GM21423 (cell line): ENCODE results near the gene LYPD4.

Experiments
- ATAC-seq: cut with Tn5 transposase; IDR thresholded peaks from one replicate; pipeline ENCODE4 v1.9.1; 2021; ENCODE audit warnings: mild to moderate bottlenecking, moderate library complexity; ENCODE audit not compliant: unreplicated experiment

Gene LYPD4, protein sequence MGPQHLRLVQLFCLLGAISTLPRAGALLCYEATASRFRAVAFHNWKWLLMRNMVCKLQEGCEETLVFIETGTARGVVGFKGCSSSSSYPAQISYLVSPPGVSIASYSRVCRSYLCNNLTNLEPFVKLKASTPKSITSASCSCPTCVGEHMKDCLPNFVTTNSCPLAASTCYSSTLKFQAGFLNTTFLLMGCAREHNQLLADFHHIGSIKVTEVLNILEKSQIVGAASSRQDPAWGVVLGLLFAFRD

GRCh38 chr19:41844601-41845000 is at the start of gene LYPD4:
Gene LYPD4, minus strand, starts transcription at chr19:41844683. Its CDS starts 5,398 bp downstream, at chr19:41839285.
- no peak for ATAC-seq

DNA sequence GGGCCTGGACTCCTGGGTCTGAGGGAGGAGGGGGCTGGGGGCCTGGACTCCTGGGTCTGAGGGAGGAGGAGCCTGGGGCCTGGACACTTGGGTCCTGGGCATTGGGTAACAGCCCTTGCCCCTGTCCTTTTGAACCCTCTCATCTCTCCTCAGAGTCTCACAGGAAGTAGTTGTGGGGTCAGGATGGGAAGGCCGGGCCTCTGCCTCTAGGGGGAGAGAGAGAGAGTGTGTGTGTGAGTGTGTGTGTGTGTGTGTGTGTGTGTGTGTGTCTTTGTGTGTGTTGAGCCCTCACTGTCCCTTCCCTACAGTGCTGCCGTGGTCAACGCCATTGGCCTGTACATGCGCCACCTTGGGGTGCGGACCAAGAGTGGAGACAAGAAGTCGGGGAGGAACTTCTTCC is 49.4 kb upstream of the LYPD4 start:
- ATAC-seq: no peak

- ATAC-seq: no peak
These were observed 47.9 kb upstream of the LYPD4 start for GRCh38 chr19:41892173-41892902.

- ATAC-seq: no peak
These were observed 46.5 kb upstream of the LYPD4 start for GRCh38 chr19:41890936-41891335.

- no peak for ATAC-seq
These were observed 45.4 kb upstream of the LYPD4 start for GRCh38 chr19:41889896-41890295.

DNA sequence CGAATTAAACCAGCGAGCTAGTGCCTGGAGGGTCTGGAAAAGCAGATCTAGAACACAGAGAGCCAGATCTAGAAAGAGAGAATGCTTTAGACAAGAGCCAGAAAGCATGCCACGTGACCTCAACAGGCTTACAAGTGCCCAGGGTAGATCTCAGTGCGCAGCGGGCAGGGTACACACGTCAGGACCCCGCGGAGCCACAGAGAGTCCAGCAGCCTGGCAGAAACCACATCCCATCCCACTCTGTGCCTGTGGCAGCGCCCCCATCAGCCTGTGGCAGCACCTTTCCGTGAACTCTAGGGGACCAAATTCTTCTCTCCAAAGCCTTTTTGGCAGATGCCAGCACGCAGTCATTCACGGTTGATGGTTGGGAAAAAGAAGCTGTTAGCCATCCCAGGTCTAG is 44.4 kb upstream of the LYPD4 start:
- ATAC-seq: no peak

DNA sequence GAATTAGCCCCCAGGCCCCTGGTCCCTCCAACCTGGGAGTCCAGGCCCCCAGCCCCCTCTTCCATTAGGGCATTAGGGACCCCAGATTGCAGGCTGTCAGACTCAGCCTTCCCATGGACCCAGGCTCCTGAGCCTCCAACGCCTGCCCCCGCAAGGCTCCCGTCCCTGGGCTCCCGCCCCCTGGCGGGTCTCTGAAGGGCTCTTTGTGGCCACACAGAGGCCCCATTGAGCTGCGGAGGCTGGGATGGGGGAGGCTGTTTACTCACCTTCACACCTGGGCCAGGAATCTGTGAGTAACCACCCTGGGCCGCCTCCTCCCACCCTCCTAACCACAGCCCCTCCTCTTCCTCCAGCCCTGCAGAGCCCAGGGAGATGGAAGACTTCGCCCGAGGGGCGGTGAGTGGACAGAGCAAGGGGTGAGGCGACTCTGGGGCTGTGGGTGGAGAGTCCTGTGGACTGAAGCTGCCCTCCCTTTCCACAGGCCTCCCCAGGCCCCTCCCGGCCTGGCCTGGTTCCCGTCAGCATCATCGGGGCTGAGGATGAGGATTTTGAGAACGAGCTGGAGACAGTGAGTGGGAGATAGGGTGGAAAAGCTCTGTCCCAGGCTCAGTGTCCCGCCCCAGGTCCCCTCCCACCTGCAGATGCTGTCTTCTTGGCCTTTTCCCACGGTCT is 43.4 kb upstream of the LYPD4 start:
- ATAC-seq: no peak

DNA sequence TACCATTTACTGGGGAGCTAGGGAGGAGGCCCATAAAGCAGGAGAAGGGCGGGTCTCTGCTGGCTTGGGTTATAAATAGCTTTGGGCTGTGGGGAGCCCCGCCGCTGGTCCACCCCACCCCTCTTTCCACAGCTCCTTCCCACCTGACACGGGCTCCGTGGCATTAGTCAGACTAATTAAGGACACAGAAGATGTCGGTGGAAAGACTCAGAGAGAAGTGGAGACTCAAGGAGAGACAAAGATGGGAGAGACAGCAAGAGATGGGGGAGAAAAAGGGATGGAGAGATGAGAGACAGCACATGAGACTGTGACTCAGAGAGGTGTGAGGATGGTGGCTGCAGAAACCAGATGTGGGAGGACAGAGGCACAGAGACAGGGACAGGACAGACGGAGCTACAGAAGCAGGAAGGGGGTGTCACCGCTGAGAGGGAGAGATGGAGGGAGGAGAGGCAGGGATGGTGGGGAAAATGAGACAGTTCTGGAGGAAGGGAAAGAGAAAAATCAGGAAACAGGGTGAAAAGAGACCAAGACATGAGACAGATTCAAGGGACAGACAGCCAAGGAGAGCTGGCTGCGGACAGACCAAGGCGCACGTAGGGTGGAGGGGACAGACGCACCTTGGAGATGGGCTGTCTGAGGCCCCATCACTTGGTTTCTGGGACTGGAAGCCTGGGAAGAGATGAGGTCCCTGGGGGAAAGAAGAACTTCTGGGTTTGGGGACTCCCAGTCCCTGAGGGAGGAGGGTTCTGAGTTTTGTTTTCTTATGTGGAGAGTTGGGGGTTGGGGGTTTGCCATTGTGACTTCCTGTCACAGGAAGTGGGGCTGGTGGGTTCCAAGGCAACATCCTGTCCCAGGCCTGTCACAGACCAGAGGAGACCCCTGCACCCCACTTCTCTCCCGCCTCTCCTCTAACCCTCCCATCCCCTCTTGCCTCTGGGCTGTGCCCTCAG is 42.6 kb upstream of the LYPD4 start:
- no peak for ATAC-seq

DNA sequence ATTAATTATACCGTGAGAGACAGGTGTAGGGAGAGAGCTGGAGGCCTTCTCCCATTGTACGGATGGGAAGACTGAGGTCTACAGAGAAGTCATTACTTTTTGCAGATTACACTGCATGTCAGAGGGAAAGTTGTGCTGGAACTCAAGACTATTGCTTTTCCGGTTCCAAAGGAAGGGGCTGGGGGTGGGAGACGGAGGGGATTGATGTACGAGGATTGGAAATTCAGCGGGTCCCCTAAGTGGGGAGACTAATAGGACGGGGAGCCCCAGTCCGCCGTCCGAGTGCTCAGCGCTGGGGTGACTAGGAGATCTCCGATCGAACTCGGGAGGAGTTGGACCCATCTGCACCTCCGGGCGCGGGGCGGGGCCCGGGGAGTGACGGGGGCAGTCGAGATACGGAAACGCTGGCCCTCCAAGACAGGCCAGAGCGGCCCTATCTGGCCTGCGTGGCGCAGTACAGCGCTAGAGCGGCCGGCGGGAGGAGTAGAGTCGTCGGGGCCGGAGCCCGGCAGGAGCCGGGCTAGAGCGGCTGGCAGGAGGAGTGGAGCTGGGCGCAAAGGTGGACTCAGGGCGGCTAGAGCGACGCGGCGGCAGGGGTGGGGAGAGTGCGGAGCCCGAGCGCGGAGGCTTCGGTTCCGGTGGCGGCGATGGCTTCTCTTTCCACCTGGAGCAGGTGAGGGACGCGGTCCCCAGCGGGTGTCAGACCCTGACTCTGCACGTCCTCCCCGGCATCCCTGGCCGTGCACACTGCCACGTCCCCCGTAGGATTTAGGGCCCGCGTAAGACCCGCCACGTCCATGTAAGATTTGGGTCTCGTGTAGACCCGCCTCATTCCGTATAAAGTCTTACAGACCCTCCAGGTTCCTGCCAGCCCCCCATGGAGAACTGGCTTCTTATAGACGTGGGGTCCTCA is 39.6 kb upstream of the LYPD4 start:
- peak; percentile 66 for ATAC-seq

GRCh38 chr19:41883463-41883820 is 39.0 kb upstream of the LYPD4 start:
- ATAC-seq: no peak

DNA sequence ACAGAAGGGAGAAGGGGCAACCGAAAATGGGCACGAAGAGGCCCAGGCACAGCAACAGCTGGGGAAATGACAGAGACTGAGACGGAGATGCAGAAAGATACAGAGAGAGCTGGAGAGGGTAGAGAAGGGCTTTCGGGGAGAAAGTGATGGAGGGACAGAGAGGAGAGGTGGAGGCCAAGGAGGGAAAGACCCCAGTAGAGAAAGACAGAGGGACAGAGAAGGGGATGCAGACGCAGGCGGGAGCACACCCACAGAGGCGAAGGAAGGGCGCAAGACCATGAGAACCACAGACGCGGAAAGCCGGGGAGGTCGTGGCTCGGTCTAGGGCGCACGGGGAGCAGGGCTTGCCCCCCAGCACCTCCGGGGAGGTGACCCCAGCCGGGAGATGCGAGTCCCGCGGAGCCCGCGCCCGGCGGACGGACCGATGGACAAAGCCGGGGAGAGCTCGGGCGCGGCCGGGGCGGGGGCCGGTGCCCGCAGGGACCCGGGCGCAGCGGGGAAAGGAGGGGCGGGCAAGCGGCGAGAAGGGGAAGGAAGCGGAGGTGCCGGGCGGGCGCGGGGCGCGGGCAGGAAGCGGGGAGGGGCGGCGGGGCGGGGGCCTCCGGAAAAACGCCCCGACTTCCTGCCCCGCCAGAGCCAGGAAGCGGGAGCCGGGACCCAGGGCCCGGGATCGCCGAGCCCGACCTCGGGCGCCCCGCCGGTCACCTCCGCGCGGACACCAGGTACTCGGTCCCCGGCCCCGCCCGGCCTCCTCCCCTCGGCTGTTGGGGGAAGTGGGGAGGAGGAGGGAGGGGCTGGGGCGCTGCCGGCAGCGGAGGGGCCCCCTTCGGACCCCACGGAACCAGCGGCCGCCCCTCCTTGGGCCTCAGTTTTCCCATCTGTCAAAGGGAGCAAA is 38.3 kb upstream of the LYPD4 start, which contains the start of gene ARHGEF1:
Gene ARHGEF1, plus strand, starts transcription at position 617 of the 895 bp plus-strand sequence. CDS start 4,899 bp downstream, outside the sequence.
- ATAC-seq: no peak

DNA sequence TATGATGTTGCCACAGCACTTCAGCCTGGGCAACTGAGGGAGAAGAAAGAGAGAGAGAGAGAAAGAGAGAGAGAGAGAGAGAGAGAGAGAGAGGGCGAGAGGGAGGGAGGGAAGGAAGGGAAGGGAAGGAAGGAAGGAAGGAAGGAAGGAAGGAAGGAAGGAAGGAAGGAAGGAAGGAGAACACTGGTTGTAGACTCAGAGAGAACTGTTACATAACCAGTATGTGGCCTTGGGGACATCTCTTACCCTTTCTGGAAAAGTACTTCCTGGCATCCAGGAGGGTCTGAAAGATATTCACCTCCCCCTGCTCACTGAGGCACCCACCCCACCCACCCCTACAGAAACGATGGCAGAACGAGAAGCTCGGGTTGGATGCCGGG is 35.8 kb upstream of the LYPD4 start:
- ATAC-seq: no peak

- no peak for ATAC-seq
These were observed 35.3 kb upstream of the LYPD4 start for GRCh38 chr19:41879670-41880328.

DNA sequence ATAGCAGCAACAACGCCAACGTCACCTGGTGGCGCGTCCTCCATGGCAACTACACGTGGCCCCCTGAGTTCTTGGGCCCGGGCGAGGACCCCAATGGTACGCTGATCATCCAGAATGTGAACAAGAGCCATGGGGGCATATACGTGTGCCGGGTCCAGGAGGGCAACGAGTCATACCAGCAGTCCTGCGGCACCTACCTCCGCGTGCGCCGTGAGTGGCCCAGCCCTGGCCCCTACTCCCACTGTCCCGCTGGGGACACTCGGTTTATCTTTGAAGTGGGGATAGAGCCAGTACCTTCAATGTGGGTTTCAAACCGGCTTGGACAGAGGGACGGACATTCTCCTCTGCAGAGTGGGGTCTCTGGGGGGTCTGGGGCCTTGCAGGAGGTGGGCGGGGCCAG is 34.6 kb upstream of the LYPD4 start:
- ATAC-seq: no peak

- no peak for ATAC-seq
These were observed 33.7 kb upstream of the LYPD4 start for GRCh38 chr19:41877916-41878905.

DNA sequence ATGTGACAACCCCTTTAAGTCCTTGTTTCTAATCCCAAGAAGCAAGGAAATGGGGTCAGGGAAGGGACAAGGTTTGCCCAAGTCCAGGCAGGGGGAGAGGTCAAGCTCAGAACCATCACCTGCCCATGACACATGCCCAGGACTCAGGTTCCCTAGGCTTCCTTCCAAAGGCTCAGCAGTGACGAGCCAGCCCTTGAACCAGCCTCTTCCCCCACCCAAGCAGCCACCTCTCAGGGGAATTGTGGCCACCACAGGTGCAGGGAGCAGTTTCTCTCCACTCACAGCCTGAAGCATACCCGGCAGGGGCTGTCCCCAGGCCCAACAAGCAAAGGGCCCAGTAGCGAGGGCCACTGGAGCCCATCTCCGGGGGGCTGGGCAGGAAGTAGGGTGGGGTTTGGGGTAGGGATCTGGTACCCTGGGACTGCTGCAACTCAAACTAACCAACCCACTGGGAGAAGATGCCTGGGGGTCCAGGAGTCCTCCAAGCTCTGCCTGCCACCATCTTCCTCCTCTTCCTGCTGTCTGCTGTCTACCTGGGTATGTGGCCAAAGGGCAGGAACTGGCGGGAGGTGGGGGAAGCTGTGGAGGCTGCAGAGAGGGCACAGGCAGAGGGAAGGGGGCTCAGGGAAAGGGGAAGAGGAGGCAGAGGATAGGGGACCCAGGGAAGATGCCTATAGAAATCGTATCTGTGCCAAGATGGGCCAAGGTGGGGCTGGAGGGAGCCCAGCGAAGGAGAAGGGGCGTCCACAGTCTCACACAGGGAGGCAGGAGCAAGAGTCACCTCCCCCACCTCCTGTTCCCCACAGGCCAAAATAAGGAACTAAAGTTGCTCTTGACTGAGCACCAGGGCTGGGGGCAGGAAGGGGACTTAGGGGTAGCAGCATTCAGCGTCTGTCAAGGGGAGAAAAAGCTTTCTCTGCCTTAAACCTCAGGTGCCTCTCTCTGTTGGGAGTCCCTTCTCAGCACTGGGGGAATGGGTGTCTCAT is 32.7 kb upstream of the LYPD4 start, which contains the start of gene CD79A:
Gene CD79A, plus strand, starts transcription at position 433 of the 986 bp plus-strand sequence. Its CDS starts 26 bp downstream, at position 459.
- ATAC-seq: peak; percentile 66
